Left lobe of liver (tissue), 2 donors: ENCODE results near the gene C17orf107. TPM values are rescaled to one million over a fixed set of nuclear protein-coding genes. Genes with fewer than 3 reads are reported as not detected.

Experiments used
- ATAC-seq: fragments of 200-7000 bp; cut with Tn5 transposase; one replicate; pipeline ENCODE4 v1.9.1; 2020; ENCODE audit warnings: mild to moderate bottlenecking, moderate library complexity
- DNase-seq: peaks from one replicate; pipeline ENCODE4 v3.0.0-alpha.2; 2020; ENCODE audit warnings: low spot score
- total RNA-seq: library from RNA; stranded (reverse); gene quantifications from one replicate; pipeline ENCODE4 v1.2.1, GENCODE V29; 2021
- donor health status: DM: no; HTN: no; CAD: no; lungs with moderate emphysema.
- donor health status: DM: no; HTN: yes; CAD: no.

C17orf107 gene
- total RNA-seq, 1 donor from 2014 or later: 4.1 TPM

DNA sequence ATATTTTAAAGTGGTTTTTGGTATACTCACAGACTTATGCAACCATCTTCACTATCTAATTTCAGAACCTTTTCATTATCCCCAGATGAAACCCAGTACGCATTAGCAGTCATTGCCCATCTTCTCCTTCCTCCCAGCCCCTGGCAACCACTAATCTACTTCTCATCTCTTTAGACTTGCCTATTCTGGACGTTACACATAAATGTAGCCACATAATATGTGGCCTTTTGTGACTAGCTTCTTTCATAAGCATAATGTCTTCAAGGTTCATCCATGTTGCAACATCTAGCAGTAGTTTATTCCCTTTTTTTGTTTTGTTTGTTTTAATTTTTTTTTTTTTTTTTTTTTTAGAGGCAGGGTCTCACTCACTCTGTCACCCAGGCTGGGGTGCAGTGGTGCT lies 28.5 kb upstream of the C17orf107 start:
- ATAC-seq (no peak), DNase-seq (no peak)

DNA sequence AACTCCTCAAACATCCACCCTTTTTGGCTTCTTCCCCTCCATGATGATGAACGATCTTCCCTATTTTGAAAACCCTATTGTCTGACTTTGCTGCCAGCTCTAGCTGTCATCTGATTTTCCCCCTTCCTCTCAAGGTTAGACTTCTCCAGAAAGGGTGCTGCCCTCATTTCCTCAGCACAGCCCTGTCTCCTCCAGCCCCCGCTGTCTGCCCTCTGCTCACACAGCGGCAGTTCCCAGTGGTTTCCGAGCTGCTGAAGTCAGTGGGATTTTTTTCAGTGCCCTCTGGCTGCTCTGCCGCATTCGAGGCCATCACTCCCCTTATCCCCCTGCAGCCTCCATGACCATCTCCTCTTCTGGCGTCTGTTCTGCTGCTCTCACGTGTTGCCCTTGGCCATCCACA lies 26.6 kb upstream of the C17orf107 start:
- ATAC-seq (peak; percentile 74), DNase-seq (no peak)

DNA sequence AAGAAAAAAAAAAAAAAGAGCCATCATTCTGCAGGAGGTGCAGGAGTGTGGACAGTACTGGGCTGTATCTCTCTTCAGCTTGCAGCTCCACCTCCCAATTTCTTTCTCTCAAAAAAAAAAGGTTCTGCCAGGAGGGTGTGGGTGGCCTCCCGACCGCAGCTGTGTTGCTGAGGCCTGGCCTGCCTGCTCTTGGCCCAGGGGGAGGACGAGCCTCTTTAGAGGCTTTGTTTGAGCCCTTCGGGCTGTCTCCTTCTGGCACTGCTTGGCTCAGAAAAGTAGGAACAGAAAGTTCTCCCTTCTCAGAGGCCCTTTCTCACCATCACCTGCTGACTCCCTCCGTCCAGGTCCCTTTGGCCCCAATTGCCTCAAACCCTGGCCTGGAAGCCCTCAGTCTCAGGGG lies 22.2 kb upstream of the C17orf107 start:
- ATAC-seq (no peak), DNase-seq (no peak)

DNA sequence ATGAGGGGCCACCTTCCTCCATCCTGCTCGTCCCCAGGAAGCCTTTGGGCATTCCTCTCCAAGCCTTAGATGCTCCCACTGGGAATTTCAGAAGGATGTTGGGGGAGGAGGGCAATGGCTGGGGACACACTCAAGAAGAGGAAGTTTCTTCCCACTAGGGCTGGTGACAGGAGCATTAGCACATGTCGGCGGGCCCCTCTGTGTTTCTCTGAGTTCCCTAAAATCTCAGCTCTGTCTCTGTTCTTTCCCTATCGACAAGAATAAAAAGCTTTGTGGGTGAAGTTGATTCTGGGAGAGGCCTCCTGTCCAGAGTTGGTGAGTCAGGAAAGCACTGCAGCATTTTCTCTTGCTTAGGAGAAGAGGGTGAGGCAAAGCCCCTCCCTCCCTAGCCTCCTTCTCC lies 19.7 kb upstream of the C17orf107 start:
- no peak for DNase-seq
- ATAC-seq: no peak

- DNase-seq: no peak
Measured at GRCh38 chr17:4880857-4881256, 18.5 kb upstream of the C17orf107 start.

DNA sequence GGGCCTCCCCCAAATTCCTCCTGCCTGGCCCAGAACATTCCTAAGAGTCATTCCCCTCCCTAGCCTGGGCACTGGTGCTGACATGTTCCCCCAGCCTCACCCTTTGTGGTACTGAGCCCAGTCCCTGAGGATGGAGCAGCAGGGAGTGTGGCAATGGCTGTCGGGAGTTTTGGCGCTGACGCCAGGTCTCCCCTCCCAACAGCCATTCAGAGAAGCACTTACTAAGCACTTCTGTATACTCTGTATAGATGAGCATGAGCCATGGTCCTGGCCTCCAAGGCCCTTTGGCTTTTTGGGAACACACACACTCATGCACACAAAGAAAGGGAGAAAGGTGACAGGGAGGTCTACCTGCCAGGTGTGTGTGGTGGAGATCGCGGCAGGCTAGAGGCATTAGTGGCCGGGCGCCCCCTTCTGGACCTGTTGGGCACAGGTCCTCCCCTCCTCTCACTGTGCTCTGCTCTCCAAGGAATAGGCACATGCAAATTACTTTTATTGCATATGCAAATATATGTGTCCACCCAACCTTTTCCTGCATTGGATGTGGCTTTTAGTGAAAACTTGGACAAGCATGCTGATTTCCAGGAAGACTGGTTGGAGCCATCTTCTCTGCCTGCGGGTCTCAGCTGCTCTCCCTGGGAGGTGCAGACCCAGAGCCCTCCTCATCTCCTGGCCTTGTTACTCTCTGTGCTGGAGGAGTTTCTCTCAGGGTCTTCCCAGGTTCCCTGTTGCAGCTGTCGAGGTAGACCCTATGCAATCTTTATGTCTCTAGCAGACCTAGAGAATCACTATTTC lies 17.4 kb upstream of the C17orf107 start:
- ATAC-seq (peak; percentile 94), DNase-seq (peak; percentile 71)

More at GRCh38 chr17:4880857-4881256, 18.5 kb upstream of the C17orf107 start:
- ATAC-seq: no peak

GRCh38 chr17:4884489-4884888 lies 14.8 kb upstream of the C17orf107 start:
- no peak for DNase-seq

GRCh38 chr17:4886830-4887229 lies 12.5 kb upstream of the C17orf107 start:
- ATAC-seq (no peak), DNase-seq (no peak)

More at GRCh38 chr17:4884489-4884888, 14.8 kb upstream of the C17orf107 start:
- no peak for ATAC-seq

GRCh38 chr17:4887581-4887980 lies 11.8 kb upstream of the C17orf107 start:
- ATAC-seq: no peak
- DNase-seq: no peak

GRCh38 chr17:4891411-4892410 lies 7.6 kb upstream of the C17orf107 start:
- no peak for DNase-seq

DNA sequence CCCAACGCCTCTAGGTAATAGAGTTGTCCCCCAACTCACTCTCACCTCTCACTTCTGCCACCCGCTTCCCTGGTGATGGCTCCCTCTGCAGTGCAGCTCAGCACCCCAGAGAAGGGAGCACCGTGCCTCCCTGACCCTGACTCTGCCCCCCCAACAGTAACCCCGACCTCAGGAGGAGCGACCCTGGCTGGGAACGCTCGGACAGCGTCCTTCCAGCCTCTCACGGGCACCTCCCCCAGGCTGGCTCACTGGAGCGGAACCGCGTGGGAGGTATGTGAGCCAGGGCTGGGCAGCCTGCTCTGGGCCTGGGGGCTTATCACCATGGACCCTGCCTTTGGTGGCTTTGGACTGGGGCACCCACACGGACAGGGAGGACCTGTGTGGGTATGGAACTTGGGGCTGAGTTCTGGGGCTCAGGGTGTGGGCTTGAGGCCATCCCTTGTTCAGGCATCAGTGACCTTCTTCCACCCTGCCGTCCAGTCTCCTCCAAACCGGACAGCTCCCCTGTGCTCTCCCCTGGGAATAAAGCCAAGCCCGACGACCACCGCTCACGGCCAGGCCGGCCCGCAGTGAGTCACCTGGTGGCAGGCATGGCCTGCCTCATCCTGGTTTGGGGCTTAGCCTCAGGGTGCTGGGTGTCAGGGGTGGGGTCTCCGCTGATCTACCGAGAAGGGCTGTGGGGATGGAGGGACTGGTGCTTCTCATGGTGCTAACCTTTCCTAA lies 6.7 kb upstream of the C17orf107 start:
- ATAC-seq: no peak
- DNase-seq: no peak

More at GRCh38 chr17:4891411-4892410, 7.6 kb upstream of the C17orf107 start:
- ATAC-seq: no peak

GRCh38 chr17:4893272-4893671 lies 6.1 kb upstream of the C17orf107 start:
- ATAC-seq (no peak), DNase-seq (no peak)

DNA sequence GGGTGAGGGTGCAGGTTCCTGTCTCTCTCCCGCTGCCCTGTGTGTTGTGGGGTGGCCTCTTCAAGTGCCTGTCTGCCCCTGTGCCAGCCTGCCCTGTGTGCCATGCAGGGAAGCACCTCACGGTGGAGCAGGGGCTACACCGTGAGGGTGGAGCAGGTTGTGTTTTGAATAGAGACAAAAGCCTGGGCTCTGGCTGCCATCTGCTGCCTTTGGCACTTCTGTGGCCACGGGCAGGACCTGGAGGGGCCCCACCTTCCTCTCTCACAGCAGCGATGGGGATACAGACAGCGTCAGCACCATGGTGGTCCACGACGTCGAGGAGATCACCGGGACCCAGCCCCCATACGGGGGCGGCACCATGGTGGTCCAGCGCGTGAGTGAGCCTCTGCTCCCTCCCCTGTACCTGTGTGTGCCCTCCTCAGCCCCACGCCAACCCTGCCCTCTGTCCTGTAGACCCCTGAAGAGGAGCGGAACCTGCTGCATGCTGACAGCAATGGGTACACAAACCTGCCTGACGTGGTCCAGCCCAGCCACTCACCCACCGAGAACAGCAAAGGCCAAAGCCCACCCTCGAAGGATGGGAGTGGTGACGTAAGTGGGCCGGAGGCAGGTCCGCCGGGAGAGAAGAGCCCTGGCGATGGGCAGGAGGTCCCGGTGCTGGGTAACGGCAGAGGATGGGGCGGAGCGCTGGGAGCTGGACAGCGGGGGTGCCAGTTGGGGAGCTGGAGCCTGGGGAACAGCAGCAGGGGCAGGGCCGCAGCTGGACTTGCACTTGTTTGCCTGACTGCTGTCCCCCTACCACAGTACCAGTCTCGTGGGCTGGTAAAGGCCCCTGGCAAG lies 5.4 kb upstream of the C17orf107 start:
- DNase-seq: no peak
- ATAC-seq: no peak

DNA sequence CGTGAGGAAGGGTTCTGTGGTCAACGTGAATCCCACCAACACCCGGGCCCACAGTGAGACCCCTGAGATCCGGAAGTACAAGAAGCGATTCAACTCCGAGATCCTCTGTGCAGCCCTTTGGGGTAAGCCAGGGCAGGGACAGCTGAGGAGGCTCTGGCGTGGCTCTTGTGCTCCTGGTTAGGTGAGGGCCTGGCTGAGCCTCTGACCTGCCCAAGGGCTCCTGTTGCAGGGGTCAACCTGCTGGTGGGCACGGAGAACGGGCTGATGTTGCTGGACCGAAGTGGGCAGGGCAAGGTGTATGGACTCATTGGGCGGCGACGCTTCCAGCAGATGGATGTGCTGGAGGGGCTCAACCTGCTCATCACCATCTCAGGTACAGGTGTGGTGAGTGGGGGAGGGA lies 4.2 kb upstream of the C17orf107 start:
- DNase-seq (no peak), ATAC-seq (no peak)

GRCh38 chr17:4895657-4896331 lies 3.5 kb upstream of the C17orf107 start:
- DNase-seq (no peak), ATAC-seq (no peak)

DNA sequence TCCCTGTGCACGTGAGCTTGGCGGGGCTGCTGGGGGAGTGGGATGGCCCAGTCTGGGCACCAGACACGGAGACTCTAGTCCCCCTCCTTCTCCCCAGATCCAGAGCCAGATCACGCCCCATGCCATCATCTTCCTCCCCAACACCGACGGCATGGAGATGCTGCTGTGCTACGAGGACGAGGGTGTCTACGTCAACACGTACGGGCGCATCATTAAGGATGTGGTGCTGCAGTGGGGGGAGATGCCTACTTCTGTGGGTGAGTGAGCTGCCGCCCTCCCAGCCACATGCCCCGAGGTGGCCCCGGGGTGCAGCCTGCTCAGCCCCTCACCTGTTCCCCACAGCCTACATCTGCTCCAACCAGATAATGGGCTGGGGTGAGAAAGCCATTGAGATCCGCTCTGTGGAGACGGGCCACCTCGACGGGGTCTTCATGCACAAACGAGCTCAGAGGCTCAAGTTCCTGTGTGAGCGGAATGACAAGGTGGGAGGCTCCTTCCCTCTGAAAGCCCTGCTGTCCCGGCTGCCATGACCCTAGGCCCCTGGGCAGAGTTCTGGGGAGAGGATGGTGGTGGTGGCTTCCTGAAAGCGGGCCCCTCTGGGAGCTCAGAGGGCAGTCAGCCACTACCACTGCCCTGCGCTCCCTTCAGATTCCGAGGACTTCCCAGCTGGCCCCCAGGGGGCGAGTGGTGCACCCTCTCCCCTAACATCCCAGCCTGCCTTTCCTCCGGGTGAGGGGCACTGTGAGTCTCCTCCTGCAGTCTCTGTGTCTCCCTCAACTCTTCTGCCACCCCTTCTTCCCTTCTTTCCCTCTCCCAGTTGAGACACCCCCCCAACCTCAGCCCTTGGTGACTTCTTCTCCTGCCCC lies 2.8 kb upstream of the C17orf107 start:
- no peak for DNase-seq
- no peak for ATAC-seq

DNA sequence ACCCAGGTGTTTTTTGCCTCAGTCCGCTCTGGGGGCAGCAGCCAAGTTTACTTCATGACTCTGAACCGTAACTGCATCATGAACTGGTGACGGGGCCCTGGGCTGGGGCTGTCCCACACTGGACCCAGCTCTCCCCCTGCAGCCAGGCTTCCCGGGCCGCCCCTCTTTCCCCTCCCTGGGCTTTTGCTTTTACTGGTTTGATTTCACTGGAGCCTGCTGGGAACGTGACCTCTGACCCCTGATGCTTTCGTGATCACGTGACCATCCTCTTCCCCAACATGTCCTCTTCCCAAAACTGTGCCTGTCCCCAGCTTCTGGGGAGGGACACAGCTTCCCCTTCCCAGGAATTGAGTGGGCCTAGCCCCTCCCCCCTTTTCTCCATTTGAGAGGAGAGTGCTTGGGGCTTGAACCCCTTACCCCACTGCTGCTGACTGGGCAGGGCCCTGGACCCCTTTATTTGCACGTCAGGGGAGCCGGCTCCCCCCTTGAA lies 2.1 kb upstream of the C17orf107 start:
- ATAC-seq: no peak
- DNase-seq: no peak

GRCh38 chr17:4897785-4898184 lies 1.6 kb upstream of the C17orf107 start:
- DNase-seq: no peak

More at GRCh38 chr17:4897785-4898184, 1.6 kb upstream of the C17orf107 start:
- ATAC-seq: no peak
